ENCODE results near the gene NDUFB8. TPM values are rescaled to one million over a fixed set of nuclear protein-coding genes. Genes with fewer than 3 reads are reported as not detected.
A peak's percentile ranks its signal among the peaks of the same experiment; 100 is the strongest.

NDUFB8 gene
- total and polyA plus RNA-seq, 10 of the 15 experiments (the other 5 are each of a cell fraction or from before 2014, with no cell fraction given) = 180 to 572 (median 382) TPM

DNA sequence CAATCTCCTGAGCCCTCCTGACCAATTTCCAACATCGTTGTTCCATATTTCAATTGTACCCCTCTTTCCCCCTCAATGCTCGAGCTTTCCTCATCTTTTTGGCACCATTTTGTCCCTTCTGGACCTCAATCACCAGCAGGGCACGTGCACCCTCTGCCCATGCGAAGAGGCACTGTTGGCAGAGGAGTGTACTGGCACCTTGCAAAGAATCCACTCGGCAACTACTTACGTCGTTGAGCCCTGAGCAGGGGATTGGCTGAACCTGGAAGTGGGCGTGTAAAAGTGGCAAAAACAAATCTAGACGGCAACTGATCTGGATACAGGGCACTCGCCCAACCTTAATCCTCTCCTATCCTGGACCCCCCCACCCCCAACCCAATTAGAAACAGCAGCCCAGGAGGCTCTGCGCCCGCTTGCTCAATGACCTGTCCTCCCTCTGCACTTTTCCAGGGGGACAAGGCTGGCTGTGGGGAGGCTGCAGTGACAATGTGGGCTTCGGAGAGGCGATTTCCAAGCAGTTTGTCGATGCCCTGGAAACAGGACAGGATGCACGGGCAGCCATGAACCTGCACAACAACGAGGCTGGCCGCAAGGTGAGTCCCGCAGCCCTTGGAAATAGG lies 48.1 kb downstream of the NDUFB8 start (continued):
- TF ChIP-seq, protein P1, sequence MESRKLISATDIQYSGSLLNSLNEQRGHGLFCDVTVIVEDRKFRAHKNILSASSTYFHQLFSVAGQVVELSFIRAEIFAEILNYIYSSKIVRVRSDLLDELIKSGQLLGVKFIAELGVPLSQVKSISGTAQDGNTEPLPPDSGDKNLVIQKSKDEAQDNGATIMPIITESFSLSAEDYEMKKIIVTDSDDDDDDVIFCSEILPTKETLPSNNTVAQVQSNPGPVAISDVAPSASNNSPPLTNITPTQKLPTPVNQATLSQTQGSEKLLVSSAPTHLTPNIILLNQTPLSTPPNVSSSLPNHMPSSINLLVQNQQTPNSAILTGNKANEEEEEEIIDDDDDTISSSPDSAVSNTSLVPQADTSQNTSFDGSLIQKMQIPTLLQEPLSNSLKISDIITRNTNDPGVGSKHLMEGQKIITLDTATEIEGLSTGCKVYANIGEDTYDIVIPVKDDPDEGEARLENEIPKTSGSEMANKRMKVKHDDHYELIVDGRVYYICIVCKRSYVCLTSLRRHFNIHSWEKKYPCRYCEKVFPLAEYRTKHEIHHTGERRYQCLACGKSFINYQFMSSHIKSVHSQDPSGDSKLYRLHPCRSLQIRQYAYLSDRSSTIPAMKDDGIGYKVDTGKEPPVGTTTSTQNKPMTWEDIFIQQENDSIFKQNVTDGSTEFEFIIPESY (IDR thresholded peaks at IDR 0.05) = no peak
- TF ChIP-seq DPF2 (IDR thresholded peaks at IDR 0.05) (no peak), TBL1XR1 (IDR thresholded peaks at IDR 0.05; ENCODE audit: low read depth, low read length) (no peak), HDAC2 (IDR thresholded peaks at IDR 0.05) (no peak), IKZF1 (conservative IDR thresholded peaks at IDR 0.05) (no peak), EZH2 (IDR thresholded peaks at IDR 0.05; ENCODE audit: borderline replicate concordance, control insufficient read depth, low read depth, low read length) (no peak), PAX5 (IDR thresholded peaks at IDR 0.05; ENCODE audit: borderline replicate concordance, low read depth, low read length) (no peak), FOS (IDR thresholded peaks at IDR 0.05; ENCODE audit: borderline replicate concordance, extremely low read depth, insufficient read length) (peak; percentile 24), KDM1A (IDR thresholded peaks at IDR 0.05; ENCODE audit: borderline replicate concordance) (no peak), MYB (IDR thresholded peaks at IDR 0.05; ENCODE audit: borderline replicate concordance, low read depth, low read length) (no peak)
- TF ChIP-seq, protein P2, sequence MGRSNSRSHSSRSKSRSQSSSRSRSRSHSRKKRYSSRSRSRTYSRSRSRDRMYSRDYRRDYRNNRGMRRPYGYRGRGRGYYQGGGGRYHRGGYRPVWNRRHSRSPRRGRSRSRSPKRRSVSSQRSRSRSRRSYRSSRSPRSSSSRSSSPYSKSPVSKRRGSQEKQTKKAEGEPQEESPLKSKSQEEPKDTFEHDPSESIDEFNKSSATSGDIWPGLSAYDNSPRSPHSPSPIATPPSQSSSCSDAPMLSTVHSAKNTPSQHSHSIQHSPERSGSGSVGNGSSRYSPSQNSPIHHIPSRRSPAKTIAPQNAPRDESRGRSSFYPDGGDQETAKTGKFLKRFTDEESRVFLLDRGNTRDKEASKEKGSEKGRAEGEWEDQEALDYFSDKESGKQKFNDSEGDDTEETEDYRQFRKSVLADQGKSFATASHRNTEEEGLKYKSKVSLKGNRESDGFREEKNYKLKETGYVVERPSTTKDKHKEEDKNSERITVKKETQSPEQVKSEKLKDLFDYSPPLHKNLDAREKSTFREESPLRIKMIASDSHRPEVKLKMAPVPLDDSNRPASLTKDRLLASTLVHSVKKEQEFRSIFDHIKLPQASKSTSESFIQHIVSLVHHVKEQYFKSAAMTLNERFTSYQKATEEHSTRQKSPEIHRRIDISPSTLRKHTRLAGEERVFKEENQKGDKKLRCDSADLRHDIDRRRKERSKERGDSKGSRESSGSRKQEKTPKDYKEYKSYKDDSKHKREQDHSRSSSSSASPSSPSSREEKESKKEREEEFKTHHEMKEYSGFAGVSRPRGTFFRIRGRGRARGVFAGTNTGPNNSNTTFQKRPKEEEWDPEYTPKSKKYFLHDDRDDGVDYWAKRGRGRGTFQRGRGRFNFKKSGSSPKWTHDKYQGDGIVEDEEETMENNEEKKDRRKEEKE (IDR thresholded peaks at IDR 0.05) = no peak
- TF ChIP-seq, protein P3, sequence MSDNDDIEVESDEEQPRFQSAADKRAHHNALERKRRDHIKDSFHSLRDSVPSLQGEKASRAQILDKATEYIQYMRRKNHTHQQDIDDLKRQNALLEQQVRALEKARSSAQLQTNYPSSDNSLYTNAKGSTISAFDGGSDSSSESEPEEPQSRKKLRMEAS (IDR thresholded peaks at IDR 0.05; ENCODE audit: low read depth, low read length) = 0 out of 2 replicates have a peak, but pooled peaks have one; percentile 52
- TF ChIP-seq, protein P4, sequence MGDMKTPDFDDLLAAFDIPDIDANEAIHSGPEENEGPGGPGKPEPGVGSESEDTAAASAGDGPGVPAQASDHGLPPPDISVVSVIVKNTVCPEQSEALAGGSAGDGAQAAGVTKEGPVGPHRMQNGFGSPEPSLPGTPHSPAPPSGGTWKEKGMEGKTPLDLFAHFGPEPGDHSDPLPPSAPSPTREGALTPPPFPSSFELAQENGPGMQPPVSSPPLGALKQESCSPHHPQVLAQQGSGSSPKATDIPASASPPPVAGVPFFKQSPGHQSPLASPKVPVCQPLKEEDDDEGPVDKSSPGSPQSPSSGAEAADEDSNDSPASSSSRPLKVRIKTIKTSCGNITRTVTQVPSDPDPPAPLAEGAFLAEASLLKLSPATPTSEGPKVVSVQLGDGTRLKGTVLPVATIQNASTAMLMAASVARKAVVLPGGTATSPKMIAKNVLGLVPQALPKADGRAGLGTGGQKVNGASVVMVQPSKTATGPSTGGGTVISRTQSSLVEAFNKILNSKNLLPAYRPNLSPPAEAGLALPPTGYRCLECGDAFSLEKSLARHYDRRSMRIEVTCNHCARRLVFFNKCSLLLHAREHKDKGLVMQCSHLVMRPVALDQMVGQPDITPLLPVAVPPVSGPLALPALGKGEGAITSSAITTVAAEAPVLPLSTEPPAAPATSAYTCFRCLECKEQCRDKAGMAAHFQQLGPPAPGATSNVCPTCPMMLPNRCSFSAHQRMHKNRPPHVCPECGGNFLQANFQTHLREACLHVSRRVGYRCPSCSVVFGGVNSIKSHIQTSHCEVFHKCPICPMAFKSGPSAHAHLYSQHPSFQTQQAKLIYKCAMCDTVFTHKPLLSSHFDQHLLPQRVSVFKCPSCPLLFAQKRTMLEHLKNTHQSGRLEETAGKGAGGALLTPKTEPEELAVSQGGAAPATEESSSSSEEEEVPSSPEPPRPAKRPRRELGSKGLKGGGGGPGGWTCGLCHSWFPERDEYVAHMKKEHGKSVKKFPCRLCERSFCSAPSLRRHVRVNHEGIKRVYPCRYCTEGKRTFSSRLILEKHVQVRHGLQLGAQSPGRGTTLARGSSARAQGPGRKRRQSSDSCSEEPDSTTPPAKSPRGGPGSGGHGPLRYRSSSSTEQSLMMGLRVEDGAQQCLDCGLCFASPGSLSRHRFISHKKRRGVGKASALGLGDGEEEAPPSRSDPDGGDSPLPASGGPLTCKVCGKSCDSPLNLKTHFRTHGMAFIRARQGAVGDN (IDR thresholded peaks at IDR 0.05) = no peak
- TF ChIP-seq, protein P5, sequence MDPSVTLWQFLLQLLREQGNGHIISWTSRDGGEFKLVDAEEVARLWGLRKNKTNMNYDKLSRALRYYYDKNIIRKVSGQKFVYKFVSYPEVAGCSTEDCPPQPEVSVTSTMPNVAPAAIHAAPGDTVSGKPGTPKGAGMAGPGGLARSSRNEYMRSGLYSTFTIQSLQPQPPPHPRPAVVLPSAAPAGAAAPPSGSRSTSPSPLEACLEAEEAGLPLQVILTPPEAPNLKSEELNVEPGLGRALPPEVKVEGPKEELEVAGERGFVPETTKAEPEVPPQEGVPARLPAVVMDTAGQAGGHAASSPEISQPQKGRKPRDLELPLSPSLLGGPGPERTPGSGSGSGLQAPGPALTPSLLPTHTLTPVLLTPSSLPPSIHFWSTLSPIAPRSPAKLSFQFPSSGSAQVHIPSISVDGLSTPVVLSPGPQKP (IDR thresholded peaks at IDR 0.05; ENCODE audit: low read depth, low read length) = no peak
- TF ChIP-seq, protein P6, sequence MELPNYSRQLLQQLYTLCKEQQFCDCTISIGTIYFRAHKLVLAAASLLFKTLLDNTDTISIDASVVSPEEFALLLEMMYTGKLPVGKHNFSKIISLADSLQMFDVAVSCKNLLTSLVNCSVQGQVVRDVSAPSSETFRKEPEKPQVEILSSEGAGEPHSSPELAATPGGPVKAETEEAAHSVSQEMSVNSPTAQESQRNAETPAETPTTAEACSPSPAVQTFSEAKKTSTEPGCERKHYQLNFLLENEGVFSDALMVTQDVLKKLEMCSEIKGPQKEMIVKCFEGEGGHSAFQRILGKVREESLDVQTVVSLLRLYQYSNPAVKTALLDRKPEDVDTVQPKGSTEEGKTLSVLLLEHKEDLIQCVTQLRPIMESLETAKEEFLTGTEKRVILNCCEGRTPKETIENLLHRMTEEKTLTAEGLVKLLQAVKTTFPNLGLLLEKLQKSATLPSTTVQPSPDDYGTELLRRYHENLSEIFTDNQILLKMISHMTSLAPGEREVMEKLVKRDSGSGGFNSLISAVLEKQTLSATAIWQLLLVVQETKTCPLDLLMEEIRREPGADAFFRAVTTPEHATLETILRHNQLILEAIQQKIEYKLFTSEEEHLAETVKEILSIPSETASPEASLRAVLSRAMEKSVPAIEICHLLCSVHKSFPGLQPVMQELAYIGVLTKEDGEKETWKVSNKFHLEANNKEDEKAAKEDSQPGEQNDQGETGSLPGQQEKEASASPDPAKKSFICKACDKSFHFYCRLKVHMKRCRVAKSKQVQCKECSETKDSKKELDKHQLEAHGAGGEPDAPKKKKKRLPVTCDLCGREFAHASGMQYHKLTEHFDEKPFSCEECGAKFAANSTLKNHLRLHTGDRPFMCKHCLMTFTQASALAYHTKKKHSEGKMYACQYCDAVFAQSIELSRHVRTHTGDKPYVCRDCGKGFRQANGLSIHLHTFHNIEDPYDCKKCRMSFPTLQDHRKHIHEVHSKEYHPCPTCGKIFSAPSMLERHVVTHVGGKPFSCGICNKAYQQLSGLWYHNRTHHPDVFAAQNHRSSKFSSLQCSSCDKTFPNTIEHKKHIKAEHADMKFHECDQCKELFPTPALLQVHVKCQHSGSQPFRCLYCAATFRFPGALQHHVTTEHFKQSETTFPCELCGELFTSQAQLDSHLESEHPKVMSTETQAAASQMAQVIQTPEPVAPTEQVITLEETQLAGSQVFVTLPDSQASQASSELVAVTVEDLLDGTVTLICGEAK (IDR thresholded peaks at IDR 0.05; ENCODE audit: borderline replicate concordance) = no peak

Data from GM12878 (cell line).